WTC11 (cell line): Measurements from ENCODE around the gene ERICH3. TPM values are rescaled to one million over a fixed set of nuclear protein-coding genes. Genes with fewer than 3 reads are reported as not detected.

Experiments used
- ATAC-seq: fragments of 200-7000 bp; cut with Tn5 transposase; 2 replicates; pipeline ENCODE4 v1.10.0; 2021; ENCODE audit warnings: mild to moderate bottlenecking, moderate library complexity
- CTCF ChIA-PET: fragments of 300-600 bp; sonication (Branson Sonifier 250); formaldehyde crosslinking; loops from one replicate; lab custom pipeline; 2021; ENCODE audit warnings: antibody characterized with exemption; lab: Charles Lee
- POLR2A ChIA-PET: fragments of 350-600 bp; sonication (Branson Sonifier 250); formaldehyde crosslinking; loops from one replicate; lab custom pipeline; 2021; ENCODE audit warnings: antibody characterized with exemption; lab: Charles Lee
- DNase-seq: peaks from one replicate; pipeline ENCODE4 v3.0.0; 2021; ENCODE audit warnings: low spot score
- H3K27ac Mint-ChIP-seq: 2 replicates; pipeline ENCODE4 v1.8.0; 2021; ENCODE audit warnings: mixed read lengths
- H3K27me3 Mint-ChIP-seq: 2 replicates; pipeline ENCODE4 v1.8.0; 2021; ENCODE audit warnings: low read depth, mild to moderate bottlenecking, moderate library complexity, mixed read lengths
- H3K36me3 Mint-ChIP-seq: 2 replicates; pipeline ENCODE4 v1.8.0; 2021; ENCODE audit warnings: mixed read lengths
- H3K4me1 Mint-ChIP-seq: 2 replicates; pipeline ENCODE4 v1.8.0; 2022; ENCODE audit warnings: mixed read lengths
- H3K4me3 Mint-ChIP-seq: 2 replicates; pipeline ENCODE4 v1.8.0; 2021; ENCODE audit warnings: mild to moderate bottlenecking, moderate library complexity, mixed read lengths
- H3K9me3 Mint-ChIP-seq: 2 replicates; pipeline ENCODE4 v1.8.0; 2021; ENCODE audit warnings: mixed read lengths
- ATF3 ChIP-seq: sonication (generic); formaldehyde crosslinking; conservative IDR thresholded peaks from 2 replicates; pipeline ENCODE4 v1.8.1; 2022; ENCODE audit warnings: mild to moderate bottlenecking, missing genetic modification reagents
- ELF4 ChIP-seq: sonication (generic); formaldehyde crosslinking; IDR thresholded peaks from 2 replicates; pipeline ENCODE4 v1.8.1; 2022; ENCODE audit warnings: low read depth, mild to moderate bottlenecking, moderate library complexity, missing genetic modification reagents
- GTF2I ChIP-seq: fragments of 250-450 bp; sonication (Bioruptor Pico); conservative IDR thresholded peaks from 2 replicates; pipeline ENCODE4 v1.4.0; 2021; ENCODE audit warnings: mild to moderate bottlenecking
- NFYB ChIP-seq: sonication (generic); formaldehyde crosslinking; conservative IDR thresholded peaks from 2 replicates; pipeline ENCODE4 v1.8.0; 2022; ENCODE audit warnings: low read depth, missing genetic modification reagents
- NR1H2 ChIP-seq: sonication (generic); formaldehyde crosslinking; IDR thresholded peaks from 2 replicates; pipeline ENCODE4 v1.9.0; 2021; ENCODE audit warnings: mild to moderate bottlenecking, moderate library complexity, missing genetic modification reagents
- ZNF219 ChIP-seq: sonication (generic); formaldehyde crosslinking; IDR thresholded peaks from 2 replicates; pipeline ENCODE4 v1.8.0; 2023; ENCODE audit warnings: missing genetic modification reagents, mild to moderate bottlenecking, borderline replicate concordance
- total RNA-seq: library from RNA; stranded (reverse); gene quantifications from 3 replicates; pipeline ENCODE4 v1.2.3, GENCODE V29; 2021
- TF ChIP-seq, protein P1 (sequence below): sonication (generic); formaldehyde crosslinking; IDR thresholded peaks from 2 replicates; pipeline ENCODE4 v1.8.0; 2023; ENCODE audit warnings: missing genetic modification reagents, mild to moderate bottlenecking, borderline replicate concordance
- TF ChIP-seq, protein P2 (sequence below): fragments of 250-450 bp; sonication (Bioruptor Pico); IDR thresholded peaks from 2 replicates; pipeline ENCODE4 v1.9.0; 2021; ENCODE audit warnings: mild to moderate bottlenecking
- TF ChIP-seq, protein P3 (sequence below): fragments of 250-450 bp; sonication (Bioruptor Pico); IDR thresholded peaks from 2 replicates; pipeline ENCODE4 v1.9.0; 2021; ENCODE audit warnings: mild to moderate bottlenecking
- TF ChIP-seq, protein P4 (sequence below): fragments of 200-600 bp; IDR thresholded peaks from 2 replicates; pipeline ENCODE4 v1.8.0; 2022; ENCODE audit warnings: antibody characterized with exemption

ERICH3 gene
- total RNA-seq, 1 experiment from 2014 or later: 0.07 TPM

GRCh38 chr1:74690364-74690696 lies 16.7 kb upstream of the ERICH3 start (continued):
- TF ChIP-seq, protein P1, sequence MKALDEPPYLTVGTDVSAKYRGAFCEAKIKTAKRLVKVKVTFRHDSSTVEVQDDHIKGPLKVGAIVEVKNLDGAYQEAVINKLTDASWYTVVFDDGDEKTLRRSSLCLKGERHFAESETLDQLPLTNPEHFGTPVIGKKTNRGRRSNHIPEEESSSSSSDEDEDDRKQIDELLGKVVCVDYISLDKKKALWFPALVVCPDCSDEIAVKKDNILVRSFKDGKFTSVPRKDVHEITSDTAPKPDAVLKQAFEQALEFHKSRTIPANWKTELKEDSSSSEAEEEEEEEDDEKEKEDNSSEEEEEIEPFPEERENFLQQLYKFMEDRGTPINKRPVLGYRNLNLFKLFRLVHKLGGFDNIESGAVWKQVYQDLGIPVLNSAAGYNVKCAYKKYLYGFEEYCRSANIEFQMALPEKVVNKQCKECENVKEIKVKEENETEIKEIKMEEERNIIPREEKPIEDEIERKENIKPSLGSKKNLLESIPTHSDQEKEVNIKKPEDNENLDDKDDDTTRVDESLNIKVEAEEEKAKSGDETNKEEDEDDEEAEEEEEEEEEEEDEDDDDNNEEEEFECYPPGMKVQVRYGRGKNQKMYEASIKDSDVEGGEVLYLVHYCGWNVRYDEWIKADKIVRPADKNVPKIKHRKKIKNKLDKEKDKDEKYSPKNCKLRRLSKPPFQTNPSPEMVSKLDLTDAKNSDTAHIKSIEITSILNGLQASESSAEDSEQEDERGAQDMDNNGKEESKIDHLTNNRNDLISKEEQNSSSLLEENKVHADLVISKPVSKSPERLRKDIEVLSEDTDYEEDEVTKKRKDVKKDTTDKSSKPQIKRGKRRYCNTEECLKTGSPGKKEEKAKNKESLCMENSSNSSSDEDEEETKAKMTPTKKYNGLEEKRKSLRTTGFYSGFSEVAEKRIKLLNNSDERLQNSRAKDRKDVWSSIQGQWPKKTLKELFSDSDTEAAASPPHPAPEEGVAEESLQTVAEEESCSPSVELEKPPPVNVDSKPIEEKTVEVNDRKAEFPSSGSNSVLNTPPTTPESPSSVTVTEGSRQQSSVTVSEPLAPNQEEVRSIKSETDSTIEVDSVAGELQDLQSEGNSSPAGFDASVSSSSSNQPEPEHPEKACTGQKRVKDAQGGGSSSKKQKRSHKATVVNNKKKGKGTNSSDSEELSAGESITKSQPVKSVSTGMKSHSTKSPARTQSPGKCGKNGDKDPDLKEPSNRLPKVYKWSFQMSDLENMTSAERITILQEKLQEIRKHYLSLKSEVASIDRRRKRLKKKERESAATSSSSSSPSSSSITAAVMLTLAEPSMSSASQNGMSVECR (CRISPR knock-in tag): no peak
- TF ChIP-seq NR1H2 (CRISPR knock-in tag) (no peak), GTF2I (CRISPR knock-in tag) (no peak)
- TF ChIP-seq, protein P2, sequence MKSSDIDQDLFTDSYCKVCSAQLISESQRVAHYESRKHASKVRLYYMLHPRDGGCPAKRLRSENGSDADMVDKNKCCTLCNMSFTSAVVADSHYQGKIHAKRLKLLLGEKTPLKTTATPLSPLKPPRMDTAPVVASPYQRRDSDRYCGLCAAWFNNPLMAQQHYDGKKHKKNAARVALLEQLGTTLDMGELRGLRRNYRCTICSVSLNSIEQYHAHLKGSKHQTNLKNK: no peak

DNA sequence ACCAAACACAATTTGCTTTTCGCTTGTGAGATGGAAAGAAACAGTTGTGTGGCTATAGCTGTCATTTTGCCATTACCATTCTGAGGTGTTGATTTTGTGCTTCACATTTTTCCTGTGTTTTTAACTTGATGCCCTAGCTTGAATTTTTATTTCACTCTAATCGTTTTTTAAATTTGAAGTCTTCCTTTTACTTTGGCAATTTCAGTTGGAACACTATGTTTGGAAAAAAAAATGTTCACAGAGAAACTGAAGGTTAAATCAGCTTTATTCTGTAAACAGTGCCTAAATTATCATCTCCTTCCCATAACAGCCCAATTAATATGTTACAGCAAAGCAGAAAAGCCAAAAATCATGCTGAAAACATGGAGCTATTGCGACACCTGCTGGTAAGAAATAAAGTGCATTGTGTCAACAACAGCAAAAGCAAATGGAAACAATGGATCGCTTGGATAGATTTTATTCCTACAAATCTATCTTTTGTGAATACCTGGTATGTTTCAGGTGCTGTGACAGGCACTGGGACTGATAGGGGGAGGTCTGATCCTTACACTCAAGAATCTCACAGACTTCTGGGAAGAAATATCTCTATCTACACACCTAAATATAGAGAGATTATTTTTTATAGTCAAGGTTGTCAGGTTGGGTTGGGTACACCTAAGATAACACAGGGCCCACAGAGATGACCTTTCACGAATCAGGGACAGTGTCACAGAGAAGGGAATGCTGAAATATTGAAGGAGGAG lies 16.2 kb upstream of the ERICH3 start:
- Mint-ChIP-seq H3K36me3 (no peaks in the 10 kb centered on the region), H3K4me1 (peaks cover 12% of the 10 kb centered on the region), H3K4me3 (peak overlapping the region; percentile 4; the same call in 1 of the 2 replicates), H3K9me3 (peaks cover 4% of the 10 kb centered on the region), H3K27ac (peak overlapping the region; percentile 40), H3K27me3 (no peaks in the 10 kb centered on the region)
- ChIA-PET POLR2A (no interaction called here), CTCF (interaction anchor here (0.6 to 2.7 kb wide), 25 partner anchors 9 to 690 kb away, joined by 3 to 31 read pairs (median 3); partner anchors contain the start of genes CRYZ, ERICH3 and TYW3)
- ATAC-seq: peak; percentile 80
- TF ChIP-seq, protein P3, sequence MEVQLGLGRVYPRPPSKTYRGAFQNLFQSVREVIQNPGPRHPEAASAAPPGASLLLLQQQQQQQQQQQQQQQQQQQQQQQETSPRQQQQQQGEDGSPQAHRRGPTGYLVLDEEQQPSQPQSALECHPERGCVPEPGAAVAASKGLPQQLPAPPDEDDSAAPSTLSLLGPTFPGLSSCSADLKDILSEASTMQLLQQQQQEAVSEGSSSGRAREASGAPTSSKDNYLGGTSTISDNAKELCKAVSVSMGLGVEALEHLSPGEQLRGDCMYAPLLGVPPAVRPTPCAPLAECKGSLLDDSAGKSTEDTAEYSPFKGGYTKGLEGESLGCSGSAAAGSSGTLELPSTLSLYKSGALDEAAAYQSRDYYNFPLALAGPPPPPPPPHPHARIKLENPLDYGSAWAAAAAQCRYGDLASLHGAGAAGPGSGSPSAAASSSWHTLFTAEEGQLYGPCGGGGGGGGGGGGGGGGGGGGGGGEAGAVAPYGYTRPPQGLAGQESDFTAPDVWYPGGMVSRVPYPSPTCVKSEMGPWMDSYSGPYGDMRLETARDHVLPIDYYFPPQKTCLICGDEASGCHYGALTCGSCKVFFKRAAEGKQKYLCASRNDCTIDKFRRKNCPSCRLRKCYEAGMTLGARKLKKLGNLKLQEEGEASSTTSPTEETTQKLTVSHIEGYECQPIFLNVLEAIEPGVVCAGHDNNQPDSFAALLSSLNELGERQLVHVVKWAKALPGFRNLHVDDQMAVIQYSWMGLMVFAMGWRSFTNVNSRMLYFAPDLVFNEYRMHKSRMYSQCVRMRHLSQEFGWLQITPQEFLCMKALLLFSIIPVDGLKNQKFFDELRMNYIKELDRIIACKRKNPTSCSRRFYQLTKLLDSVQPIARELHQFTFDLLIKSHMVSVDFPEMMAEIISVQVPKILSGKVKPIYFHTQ (CRISPR knock-in tag): no peak
- TF ChIP-seq ELF4 (CRISPR knock-in tag) (no peak), NFYB (CRISPR knock-in tag) (no peak), ZNF219 (CRISPR knock-in tag) (no peak), ATF3 (CRISPR knock-in tag) (no peak)
- TF ChIP-seq, protein P4, sequence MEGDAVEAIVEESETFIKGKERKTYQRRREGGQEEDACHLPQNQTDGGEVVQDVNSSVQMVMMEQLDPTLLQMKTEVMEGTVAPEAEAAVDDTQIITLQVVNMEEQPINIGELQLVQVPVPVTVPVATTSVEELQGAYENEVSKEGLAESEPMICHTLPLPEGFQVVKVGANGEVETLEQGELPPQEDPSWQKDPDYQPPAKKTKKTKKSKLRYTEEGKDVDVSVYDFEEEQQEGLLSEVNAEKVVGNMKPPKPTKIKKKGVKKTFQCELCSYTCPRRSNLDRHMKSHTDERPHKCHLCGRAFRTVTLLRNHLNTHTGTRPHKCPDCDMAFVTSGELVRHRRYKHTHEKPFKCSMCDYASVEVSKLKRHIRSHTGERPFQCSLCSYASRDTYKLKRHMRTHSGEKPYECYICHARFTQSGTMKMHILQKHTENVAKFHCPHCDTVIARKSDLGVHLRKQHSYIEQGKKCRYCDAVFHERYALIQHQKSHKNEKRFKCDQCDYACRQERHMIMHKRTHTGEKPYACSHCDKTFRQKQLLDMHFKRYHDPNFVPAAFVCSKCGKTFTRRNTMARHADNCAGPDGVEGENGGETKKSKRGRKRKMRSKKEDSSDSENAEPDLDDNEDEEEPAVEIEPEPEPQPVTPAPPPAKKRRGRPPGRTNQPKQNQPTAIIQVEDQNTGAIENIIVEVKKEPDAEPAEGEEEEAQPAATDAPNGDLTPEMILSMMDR: peak; percentile 77
- TF ChIP-seq, protein P1 (CRISPR knock-in tag): no peak
- DNase-seq: peak; percentile 51
